Dendritic cell treated with granulocyte-macrophage colony-stimulating factor and Interleukin-4, amounts not matched to agents 40 ng/mL and 50 ng/mL, for 4 days (primary cell): Measurements from ENCODE around the gene NEK10.

ENCODE experiments used
- H3K27ac Mint-ChIP-seq: one replicate; pipeline ENCODE4 v1.8.0; 2022; ENCODE audit warnings: mild to moderate bottlenecking, mixed read lengths
- H3K27me3 Mint-ChIP-seq: one replicate; pipeline ENCODE4 v1.8.0; 2022; ENCODE audit warnings: mild to moderate bottlenecking, mixed read lengths
- H3K36me3 Mint-ChIP-seq: one replicate; pipeline ENCODE4 v1.8.0; 2022; ENCODE audit warnings: low read depth, mixed read lengths
- H3K4me1 Mint-ChIP-seq: one replicate; pipeline ENCODE4 v1.8.0; 2022; ENCODE audit warnings: low read depth, mixed read lengths
- H3K4me3 Mint-ChIP-seq: one replicate; pipeline ENCODE4 v1.8.0; 2022; ENCODE audit warnings: mild to moderate bottlenecking, moderate library complexity, mixed read lengths
- H3K9me3 Mint-ChIP-seq: one replicate; pipeline ENCODE4 v1.8.0; 2022; ENCODE audit warnings: mixed read lengths
- intact Hi-C: fragments of 100-400 bp; cut with micrococcal nuclease; formaldehyde crosslinking; loops from one replicate; pipeline ENCODE4 v1.15.0; 2022

Gene NEK10

DNA sequence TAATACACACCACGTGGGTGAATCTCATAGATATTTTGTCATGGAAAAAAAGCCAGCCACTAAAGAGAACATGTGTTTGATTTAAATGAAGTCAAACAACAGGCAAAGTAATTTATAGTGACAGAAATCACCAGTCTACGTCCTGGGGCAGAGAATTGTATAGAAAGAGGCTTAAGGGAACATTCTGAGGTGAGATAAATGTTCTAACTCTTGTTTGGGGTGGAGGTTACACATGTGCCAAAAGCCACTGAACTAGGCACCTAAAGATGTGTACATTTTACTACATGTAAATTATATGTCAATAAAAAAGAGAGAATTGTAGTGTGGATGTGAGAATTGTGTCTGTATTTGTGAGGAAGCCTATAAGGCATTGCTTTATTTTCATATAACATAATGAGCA, 184.9 kb downstream of the NEK10 start:
- Mint-ChIP-seq H3K27me3 (no peaks in the 10 kb centered on the region), H3K27ac (no peak overlapping the region), H3K4me1 (no peaks in the 10 kb centered on the region), H3K9me3 (no peaks in the 10 kb centered on the region), H3K36me3 (no peaks in the 10 kb centered on the region), H3K4me3 (no peak overlapping the region)
- intact Hi-C loops = no loop called here

DNA sequence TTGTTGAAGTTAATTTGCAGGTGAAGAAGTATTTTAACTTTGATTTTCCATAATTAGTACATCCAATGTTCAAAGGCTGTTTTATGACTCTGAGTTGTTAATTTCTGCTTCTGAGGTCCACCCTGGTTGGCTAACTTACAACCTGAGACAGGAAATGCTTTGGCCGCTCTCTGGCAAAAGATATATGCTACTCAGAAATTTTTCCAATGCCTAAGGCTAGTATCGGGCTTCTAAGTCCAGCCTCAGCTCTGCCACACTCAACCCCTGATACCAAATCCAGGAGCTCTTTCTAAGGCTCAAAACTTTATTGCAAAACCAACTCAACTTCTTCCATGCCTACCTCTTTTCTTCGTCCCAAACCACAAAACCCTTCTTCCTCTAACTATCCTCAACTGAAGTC, 192.9 kb downstream of the NEK10 start:
- H3K9me3 Mint-ChIP-seq = peaks cover 4% of the 10 kb centered on the region

DNA sequence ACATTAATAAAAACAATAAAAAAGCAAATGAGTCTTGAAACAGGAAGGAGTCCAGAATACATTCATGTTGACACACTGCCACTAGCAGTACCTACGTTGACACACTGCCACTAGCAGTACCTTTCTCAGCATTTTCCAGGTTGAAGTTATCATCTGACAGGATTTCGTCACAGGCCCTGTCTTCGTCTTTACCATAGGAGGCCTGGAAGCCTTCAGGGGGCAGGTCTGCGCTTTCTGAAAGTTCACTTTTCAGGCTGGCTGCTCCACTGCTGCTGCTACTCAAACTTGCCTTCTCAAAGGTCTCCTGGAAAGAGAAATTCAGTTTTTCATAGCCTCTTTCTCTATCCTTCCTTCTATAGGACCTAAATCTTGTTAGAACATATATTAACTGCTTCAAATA, 194.7 kb downstream of the NEK10 start:
- H3K27me3 Mint-ChIP-seq = no peaks in the 10 kb centered on the region
- H3K4me3 Mint-ChIP-seq = no peak overlapping the region
- H3K36me3 Mint-ChIP-seq = no peaks in the 10 kb centered on the region
- intact Hi-C loops = no loop called here
- H3K9me3 Mint-ChIP-seq = peaks cover 13% of the 10 kb centered on the region
- peaks cover 11% of the 10 kb centered on the region for H3K4me1 Mint-ChIP-seq
- no peak overlapping the region for H3K27ac Mint-ChIP-seq

More for the DNA sequence above, 192.9 kb downstream of the NEK10 start:
- no peak overlapping the region for H3K27ac Mint-ChIP-seq
- no peaks in the 10 kb centered on the region for H3K36me3 Mint-ChIP-seq
- H3K27me3 Mint-ChIP-seq = no peaks in the 10 kb centered on the region
- peaks cover 2% of the 10 kb centered on the region for H3K4me1 Mint-ChIP-seq
- H3K4me3 Mint-ChIP-seq = no peak overlapping the region
- intact Hi-C loops = no loop called here

DNA sequence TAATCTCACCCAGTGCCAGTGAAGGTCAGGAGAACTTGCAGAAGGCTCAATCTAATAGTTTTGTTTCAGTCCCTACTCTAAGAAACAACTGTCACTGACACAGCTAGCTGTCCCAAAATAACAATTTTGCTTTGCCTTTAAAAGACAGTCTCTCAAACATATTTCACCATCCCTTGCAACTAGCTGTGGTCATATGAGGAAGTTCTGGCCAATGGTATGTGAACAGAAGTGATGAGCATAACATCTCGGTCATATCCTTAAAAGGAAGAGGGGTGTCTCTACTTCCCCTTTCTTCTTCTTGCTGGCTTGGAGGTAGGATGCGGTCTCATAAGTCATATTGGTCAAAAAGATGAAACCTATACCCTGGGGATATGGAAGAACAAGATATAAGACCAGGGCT, 198.1 kb downstream of the NEK10 start:
- Mint-ChIP-seq H3K27me3 (no peaks in the 10 kb centered on the region), H3K4me3 (no peak overlapping the region), H3K36me3 (no peaks in the 10 kb centered on the region), H3K27ac (no peak overlapping the region), H3K4me1 (peaks cover 11% of the 10 kb centered on the region), H3K9me3 (peaks cover 13% of the 10 kb centered on the region)
- intact Hi-C loops = no loop called here

DNA sequence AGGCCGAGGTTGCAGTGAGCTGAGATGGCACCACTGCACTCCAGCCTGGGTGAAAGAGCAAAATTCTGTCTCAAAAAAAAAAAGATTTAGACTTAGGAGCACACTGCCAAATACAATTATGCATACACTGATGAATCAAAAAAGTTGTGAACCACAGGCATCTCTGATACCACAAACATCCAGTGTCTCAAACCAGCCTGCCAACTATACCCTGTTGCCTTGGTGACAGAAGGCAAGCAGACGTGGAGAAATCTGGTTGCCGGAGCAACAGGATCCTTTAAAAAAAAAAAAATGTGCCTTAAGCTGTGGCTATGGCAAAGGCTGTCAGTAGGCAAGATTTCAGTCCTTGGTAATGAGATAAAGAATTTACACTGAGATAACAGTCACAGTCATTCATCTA, 202.3 kb downstream of the NEK10 start:
- H3K9me3 Mint-ChIP-seq = peaks cover 13% of the 10 kb centered on the region
- H3K36me3 Mint-ChIP-seq = no peaks in the 10 kb centered on the region
- no peaks in the 10 kb centered on the region for H3K27me3 Mint-ChIP-seq
- H3K27ac Mint-ChIP-seq = no peak overlapping the region
- peaks cover 11% of the 10 kb centered on the region for H3K4me1 Mint-ChIP-seq
- H3K4me3 Mint-ChIP-seq = no peak overlapping the region
- intact Hi-C loops = no loop called here

DNA sequence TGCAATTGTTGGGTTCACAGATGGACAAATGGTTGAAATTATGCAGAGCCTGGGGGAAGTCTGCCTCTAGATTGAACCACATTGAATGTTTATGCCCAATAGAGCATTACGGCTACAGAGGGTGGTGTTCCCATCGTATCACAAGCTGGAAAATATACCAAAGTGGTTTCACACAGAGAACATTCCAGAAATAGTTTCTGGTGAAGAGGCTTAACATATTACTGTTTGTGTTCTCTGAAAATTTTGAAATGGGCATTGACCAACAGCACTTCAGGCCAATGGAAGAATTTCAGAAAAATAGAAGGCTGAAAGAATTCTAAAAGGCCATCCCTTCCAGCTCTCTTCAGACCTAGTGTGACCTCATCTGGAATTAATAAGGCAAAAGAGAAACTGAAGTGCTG, 203.9 kb downstream of the NEK10 start:
- Mint-ChIP-seq H3K4me3 (no peak overlapping the region), H3K36me3 (no peaks in the 10 kb centered on the region), H3K4me1 (no peaks in the 10 kb centered on the region), H3K9me3 (no peaks in the 10 kb centered on the region), H3K27ac (no peak overlapping the region), H3K27me3 (no peaks in the 10 kb centered on the region)
- intact Hi-C loops = no loop called here

DNA sequence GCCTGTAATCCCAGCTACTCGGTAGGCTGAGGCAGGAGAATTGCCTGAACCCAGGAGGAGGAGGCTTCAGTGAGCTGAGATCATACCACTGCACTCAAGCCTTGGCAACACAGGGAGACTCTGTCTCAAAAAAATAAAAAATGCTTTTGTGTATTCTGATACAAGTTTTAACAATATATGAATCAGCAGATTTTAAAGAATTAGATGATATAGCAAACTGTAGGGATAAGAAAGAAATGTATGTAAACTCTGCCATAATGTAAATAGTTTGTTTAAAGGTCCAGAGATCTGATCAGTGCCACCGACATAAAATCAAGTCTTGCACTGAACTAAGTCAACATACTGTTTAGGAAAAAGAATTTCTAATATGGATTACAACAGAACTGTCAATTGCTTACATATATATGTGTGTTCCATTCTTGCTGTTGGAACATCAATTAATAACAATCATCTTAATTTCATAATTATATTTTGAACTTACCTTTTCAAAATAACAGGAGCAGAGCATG, 208.3 kb downstream of the NEK10 start:
- no peaks in the 10 kb centered on the region for H3K9me3 Mint-ChIP-seq

DNA sequence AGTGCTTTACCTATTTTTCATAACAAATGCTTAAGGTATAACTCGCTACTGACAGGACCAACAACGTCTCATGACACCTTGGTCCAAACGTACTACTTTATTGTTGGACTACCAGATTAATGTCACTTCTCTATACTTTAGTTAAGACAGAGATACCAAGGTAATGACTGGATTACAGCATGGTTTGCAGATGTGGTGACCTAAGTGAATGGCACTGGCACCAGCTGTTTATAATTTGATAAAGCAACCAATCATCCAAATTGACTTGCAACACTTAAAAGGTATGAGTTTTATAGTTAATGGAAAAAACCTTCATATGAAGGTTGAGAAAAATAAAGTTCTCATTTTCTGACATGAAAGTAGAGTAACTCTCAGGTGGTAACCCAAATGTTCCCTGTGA, 209.0 kb downstream of the NEK10 start:
- Mint-ChIP-seq H3K27me3 (no peaks in the 10 kb centered on the region), H3K9me3 (no peaks in the 10 kb centered on the region), H3K36me3 (no peaks in the 10 kb centered on the region), H3K4me1 (no peaks in the 10 kb centered on the region), H3K4me3 (no peak overlapping the region), H3K27ac (no peak overlapping the region)
- intact Hi-C loops = no loop called here

More for the DNA sequence above, 208.3 kb downstream of the NEK10 start:
- no peaks in the 10 kb centered on the region for H3K36me3 Mint-ChIP-seq
- no peaks in the 10 kb centered on the region for H3K27me3 Mint-ChIP-seq
- H3K27ac Mint-ChIP-seq = no peak overlapping the region
- intact Hi-C loops = no loop called here
- H3K4me3 Mint-ChIP-seq = no peak overlapping the region
- no peaks in the 10 kb centered on the region for H3K4me1 Mint-ChIP-seq

DNA sequence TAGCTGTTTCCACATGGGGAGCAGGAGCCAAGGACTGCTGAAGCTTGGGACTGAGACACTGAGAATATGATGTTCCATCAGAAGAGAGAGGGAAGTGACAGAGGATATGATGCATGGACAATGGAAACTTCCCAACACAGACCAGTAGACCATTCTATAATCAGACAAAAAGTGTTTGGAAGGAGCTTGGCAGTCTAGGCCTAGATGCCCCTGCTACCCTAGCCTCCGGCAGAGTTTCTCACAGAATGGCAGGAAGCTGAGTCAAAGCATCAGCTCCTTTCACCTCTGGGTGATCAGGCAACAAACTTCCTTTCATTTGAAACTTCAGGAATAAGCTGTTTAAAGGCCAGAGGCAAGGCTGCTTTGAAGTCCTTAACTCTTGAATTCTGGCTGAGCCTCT, 222.0 kb downstream of the NEK10 start:
- no peaks in the 10 kb centered on the region for H3K36me3 Mint-ChIP-seq
- intact Hi-C loops = no loop called here
- no peaks in the 10 kb centered on the region for H3K4me1 Mint-ChIP-seq
- no peaks in the 10 kb centered on the region for H3K27me3 Mint-ChIP-seq
- no peak overlapping the region for H3K27ac Mint-ChIP-seq
- no peak overlapping the region for H3K4me3 Mint-ChIP-seq
- no peaks in the 10 kb centered on the region for H3K9me3 Mint-ChIP-seq

DNA sequence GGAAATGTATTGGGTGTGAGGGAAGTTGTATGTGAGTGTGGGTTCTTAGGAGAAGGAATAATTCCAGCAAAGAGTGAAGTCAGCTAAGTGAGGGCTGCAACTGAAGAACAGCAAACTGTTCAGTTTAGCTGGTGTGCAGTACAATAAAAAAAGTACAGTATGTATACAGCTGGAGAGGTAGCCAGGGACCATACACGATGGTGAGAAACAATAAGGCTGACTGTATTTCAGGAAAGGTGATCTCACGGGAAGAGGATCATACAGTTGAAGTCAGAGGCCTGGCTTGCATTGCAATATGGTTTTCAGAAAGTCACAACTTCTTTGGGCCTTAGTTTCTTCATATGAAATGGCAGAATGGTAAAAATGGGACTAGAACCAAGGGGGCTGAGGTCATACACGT, 222.4 kb downstream of the NEK10 start:
- no peak overlapping the region for H3K27ac Mint-ChIP-seq
- H3K4me3 Mint-ChIP-seq = no peak overlapping the region
- H3K4me1 Mint-ChIP-seq = no peaks in the 10 kb centered on the region
- no peaks in the 10 kb centered on the region for H3K27me3 Mint-ChIP-seq
- no peaks in the 10 kb centered on the region for H3K9me3 Mint-ChIP-seq
- intact Hi-C loops = no loop called here
- H3K36me3 Mint-ChIP-seq = no peaks in the 10 kb centered on the region

DNA sequence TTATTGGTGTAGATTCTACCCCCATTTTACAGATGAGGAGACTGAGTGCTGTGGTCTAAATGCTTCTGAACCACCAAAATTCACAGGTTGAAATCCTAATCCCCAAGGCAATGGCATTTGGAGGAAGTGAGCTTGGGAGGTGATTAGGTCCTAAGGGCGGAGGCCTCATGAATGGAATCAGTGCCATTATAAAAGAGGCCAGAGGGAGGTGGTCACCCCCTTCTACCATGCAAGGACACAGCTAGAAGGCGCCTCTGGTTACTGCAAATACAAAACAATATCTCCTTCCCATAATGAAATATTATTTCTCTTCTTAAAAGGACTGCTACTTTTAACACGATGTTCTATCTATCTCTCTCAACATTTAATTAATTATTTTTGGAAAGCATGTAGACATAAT, 223.5 kb downstream of the NEK10 start:
- H3K4me1 Mint-ChIP-seq = no peaks in the 10 kb centered on the region
- intact Hi-C loops = no loop called here

DNA sequence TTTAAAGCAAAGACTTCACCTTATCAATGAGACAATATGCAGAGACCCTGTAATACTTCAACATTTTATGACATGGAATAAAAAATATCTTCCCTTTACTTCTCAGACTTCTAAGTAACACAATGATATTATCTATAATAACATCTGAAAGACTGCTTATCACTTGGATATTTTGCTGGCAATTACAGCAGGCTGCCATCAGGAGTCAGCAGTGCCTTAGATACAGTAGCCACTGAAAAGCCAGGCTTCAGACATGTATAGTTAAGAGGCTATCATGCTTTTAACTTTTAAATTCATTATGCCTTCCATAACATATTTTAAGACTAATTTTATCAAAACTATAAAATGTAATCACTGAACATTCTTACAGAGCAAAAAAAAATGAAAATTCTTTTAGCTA, 227.5 kb downstream of the NEK10 start:
- H3K27ac Mint-ChIP-seq = no peak overlapping the region
- H3K4me1 Mint-ChIP-seq = no peaks in the 10 kb centered on the region
- intact Hi-C loops = no loop called here
- no peak overlapping the region for H3K4me3 Mint-ChIP-seq
- H3K27me3 Mint-ChIP-seq = peaks cover 2% of the 10 kb centered on the region
- no peaks in the 10 kb centered on the region for H3K36me3 Mint-ChIP-seq
- no peaks in the 10 kb centered on the region for H3K9me3 Mint-ChIP-seq

More for the DNA sequence above, 223.5 kb downstream of the NEK10 start:
- no peak overlapping the region for H3K4me3 Mint-ChIP-seq
- no peaks in the 10 kb centered on the region for H3K27me3 Mint-ChIP-seq
- no peak overlapping the region for H3K27ac Mint-ChIP-seq
- no peaks in the 10 kb centered on the region for H3K36me3 Mint-ChIP-seq
- no peaks in the 10 kb centered on the region for H3K9me3 Mint-ChIP-seq

DNA sequence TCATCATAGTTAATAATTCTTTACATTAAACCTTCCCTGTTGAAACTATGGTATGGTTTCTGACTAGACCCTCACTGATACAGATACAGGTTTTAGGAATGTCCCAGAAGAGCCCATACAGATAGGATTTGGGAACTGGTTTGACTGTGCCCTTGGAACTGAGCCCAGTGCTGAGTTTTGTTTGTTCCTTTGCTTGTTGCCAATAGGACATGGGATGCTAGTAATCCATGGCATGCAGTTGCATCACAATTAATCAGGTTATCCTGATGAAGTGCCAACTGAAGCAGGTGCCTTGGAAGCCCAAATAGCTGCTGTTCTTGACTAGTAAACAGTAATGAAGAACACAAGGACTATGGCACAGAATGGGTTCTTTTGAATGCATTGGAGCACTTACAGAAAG, 230.6 kb downstream of the NEK10 start:
- peaks cover 2% of the 10 kb centered on the region for H3K27me3 Mint-ChIP-seq
- H3K9me3 Mint-ChIP-seq = no peaks in the 10 kb centered on the region
- no peak overlapping the region for H3K4me3 Mint-ChIP-seq
- no peaks in the 10 kb centered on the region for H3K36me3 Mint-ChIP-seq
- H3K4me1 Mint-ChIP-seq = no peaks in the 10 kb centered on the region
- intact Hi-C loops = loop anchor here (10.0 kb wide), 2 partner anchors 326 to 546 kb away; no protein-coding TSS in a partner anchor
- H3K27ac Mint-ChIP-seq = no peak overlapping the region

DNA sequence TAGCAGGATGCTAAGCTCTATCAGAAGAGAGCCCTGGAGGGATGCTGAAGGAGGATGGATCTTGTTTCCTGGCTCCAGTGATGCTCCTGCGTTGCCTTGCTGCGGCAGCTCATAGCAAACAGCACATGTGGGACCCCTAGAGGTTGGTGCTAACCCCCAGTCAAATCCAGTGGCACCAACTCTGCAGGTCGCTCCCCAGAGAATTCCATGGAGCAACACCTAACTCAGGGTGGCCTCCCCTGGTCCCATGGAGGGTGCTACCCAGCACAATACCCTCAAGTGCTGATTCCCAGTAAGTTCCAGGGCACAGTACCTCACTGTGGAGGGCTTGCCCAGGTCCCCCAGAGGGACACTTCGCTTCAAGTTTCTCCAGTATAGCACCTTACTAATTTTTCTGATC, 231.2 kb downstream of the NEK10 start:
- H3K4me1 Mint-ChIP-seq = no peaks in the 10 kb centered on the region
- H3K9me3 Mint-ChIP-seq = no peaks in the 10 kb centered on the region
- no peak overlapping the region for H3K4me3 Mint-ChIP-seq
- H3K27ac Mint-ChIP-seq = no peak overlapping the region
- H3K36me3 Mint-ChIP-seq = no peaks in the 10 kb centered on the region
- H3K27me3 Mint-ChIP-seq = peaks cover 2% of the 10 kb centered on the region
- intact Hi-C loops = loop anchor here (10.0 kb wide), 2 partner anchors 327 to 547 kb away; no protein-coding TSS in a partner anchor

DNA sequence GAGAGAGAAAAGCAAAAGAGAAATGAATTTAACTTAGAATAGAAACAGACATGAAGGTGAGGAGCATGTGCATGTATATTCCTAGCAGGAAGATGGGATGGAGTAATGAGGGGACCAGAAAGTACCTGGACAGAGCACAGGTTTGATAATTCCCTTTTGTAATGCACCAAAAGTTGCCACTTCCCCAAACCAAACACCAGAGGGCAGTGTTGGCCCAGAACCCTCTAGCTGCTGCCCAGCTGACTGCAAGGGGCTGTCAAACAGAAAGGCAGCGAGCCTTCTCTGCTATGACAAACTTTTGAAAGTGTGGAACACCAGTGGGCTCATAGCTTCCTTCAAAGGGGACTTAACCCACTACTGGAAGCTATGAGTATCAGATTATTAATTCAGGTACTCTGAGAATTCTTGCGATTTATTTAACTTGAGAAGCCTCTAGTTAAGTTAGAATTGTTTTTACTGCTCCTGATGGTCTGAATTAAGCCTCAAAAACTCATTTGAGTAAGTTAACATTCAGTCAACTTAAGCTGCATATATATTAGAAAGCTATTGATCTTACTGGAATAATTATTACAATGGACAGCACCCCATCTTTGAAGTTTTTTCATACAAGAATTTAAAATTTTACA, 234.9 kb downstream of the NEK10 start:
- no peaks in the 10 kb centered on the region for H3K36me3 Mint-ChIP-seq
- no peaks in the 10 kb centered on the region for H3K9me3 Mint-ChIP-seq
- peaks cover 2% of the 10 kb centered on the region for H3K27me3 Mint-ChIP-seq
- intact Hi-C loops = loop anchor here (5.0 to 10.0 kb wide), 3 partner anchors 331 to 1198 kb away; no protein-coding TSS in a partner anchor
- no peak overlapping the region for H3K27ac Mint-ChIP-seq
- H3K4me3 Mint-ChIP-seq = no peak overlapping the region
- H3K4me1 Mint-ChIP-seq = no peaks in the 10 kb centered on the region
